ENCODE measurements around the gene HDAC5. TPM values are rescaled to one million over a fixed set of nuclear protein-coding genes. Genes with fewer than 3 reads are reported as not detected.
A peak's percentile ranks its signal among the peaks of the same experiment; 100 is the strongest.
"Not testable (repeated sequence)": the region's sequence is repeated elsewhere in the genome, so short reads cannot be mapped to it uniquely, and the experiment has no call there.

Gene HDAC5
- 10 to 100 TPM; 17.3 to 27.8 TPM for total RNA-seq

- Mint-ChIP-seq H3K27ac (peak within 1 kb of the TSS; percentile 95), H3K9me3 (no peaks in the 10 kb centered on the region), H3K36me3 (no peaks in the 10 kb centered on the region)
- DNase-seq (ENCODE audit: low spot score in 2 of 2) = peak; percentile 96
- peak; percentile 95 to 98 for ATAC-seq
These were observed at the start of gene HDAC5 for GRCh38 chr17:44123356-44124117. Gene HDAC5 (minus strand): TSS chr17:44123641. CDS start chr17:44117515, 6,126 bp downstream.

- Mint-ChIP-seq H3K27ac (no peak overlapping the region), H3K9me3 (no peaks in the 10 kb centered on the region), H3K36me3 (peaks cover 0 to 5% of the 10 kb centered on the region in 2 donors)
- ATAC-seq (no peak), DNase-seq (ENCODE audit: low spot score in 2 of 2) (no peak)
These were observed 48.6 kb upstream of the HDAC5 start for GRCh38 chr17:44171931-44172455.

GRCh38 chr17:44170499-44171201, 47.2 kb upstream of the HDAC5 start, which contains the start of gene ASB16:
Gene ASB16 (plus strand): TSS chr17:44170704. CDS start chr17:44170790, 86 bp downstream.
- Mint-ChIP-seq H3K36me3 (no peaks in the 10 kb centered on the region), H3K27ac (peak within 1 kb of the TSS in 1 of 2 donors; percentile 40), H3K9me3 (no peaks in the 10 kb centered on the region)
- DNase-seq (ENCODE audit: low spot score in 2 of 2) = no peak
- no peak for ATAC-seq

GRCh38 chr17:44170135-44170498, 46.7 kb upstream of the HDAC5 start:
- Mint-ChIP-seq H3K27ac (peak overlapping the region in 1 of 2 donors; percentile 40), H3K9me3 (no peaks in the 10 kb centered on the region), H3K36me3 (no peaks in the 10 kb centered on the region)
- ATAC-seq (no peak), DNase-seq (ENCODE audit: low spot score in 2 of 2) (no peak)

- DNase-seq (ENCODE audit: low spot score in 2 of 2) (no peak), ATAC-seq (no peak)
- Mint-ChIP-seq H3K9me3 (no peaks in the 10 kb centered on the region), H3K27ac (peak overlapping the region; percentile 38 to 44), H3K36me3 (no peaks in the 10 kb centered on the region)
These were observed 43.9 kb upstream of the HDAC5 start for GRCh38 chr17:44167181-44167861.

- DNase-seq (ENCODE audit: low spot score in 2 of 2) (no peak), ATAC-seq (no peak)
- H3K9me3 Mint-ChIP-seq = no peaks in the 10 kb centered on the region
- H3K27ac Mint-ChIP-seq = no peak overlapping the region
- H3K36me3 Mint-ChIP-seq = no peaks in the 10 kb centered on the region
These were observed 41.0 kb upstream of the HDAC5 start for GRCh38 chr17:44164476-44164875.

GRCh38 chr17:44159519-44160210, 36.2 kb upstream of the HDAC5 start:
- DNase-seq (ENCODE audit: low spot score in 2 of 2) (no peak), ATAC-seq (no peak)

GRCh38 chr17:44155488-44155887, 32.0 kb upstream of the HDAC5 start:
- H3K27ac Mint-ChIP-seq = peak overlapping the region in 1 of 2 donors; percentile 59
- DNase-seq (ENCODE audit: low spot score in 2 of 2) = no peak
- peaks cover 5 to 7% of the 10 kb centered on the region in 2 donors for H3K36me3 Mint-ChIP-seq
- no peaks in the 10 kb centered on the region for H3K9me3 Mint-ChIP-seq
- ATAC-seq = no peak

More at GRCh38 chr17:44159519-44160210, 36.2 kb upstream of the HDAC5 start:
- Mint-ChIP-seq H3K27ac (no peak overlapping the region), H3K9me3 (no peaks in the 10 kb centered on the region), H3K36me3 (peaks cover 0 to 7% of the 10 kb centered on the region in 2 donors)

- H3K36me3 Mint-ChIP-seq = peaks cover 10 to 17% of the 10 kb centered on the region in 2 donors
- H3K9me3 Mint-ChIP-seq = no peaks in the 10 kb centered on the region
- no peak for ATAC-seq
- peak overlapping the region in 1 of 2 donors; percentile 83 for H3K27ac Mint-ChIP-seq
- DNase-seq (ENCODE audit: low spot score in 2 of 2) = no peak
These were observed 29.4 kb upstream of the HDAC5 start for GRCh38 chr17:44152875-44153274.

- ATAC-seq = no peak
- H3K36me3 Mint-ChIP-seq = peaks cover 15 to 21% of the 10 kb centered on the region in 2 donors
- H3K9me3 Mint-ChIP-seq = no peaks in the 10 kb centered on the region
- DNase-seq (ENCODE audit: low spot score in 2 of 2) = no peak
- peak overlapping the region in 1 of 2 donors; percentile 5 for H3K27ac Mint-ChIP-seq
These were observed 26.4 kb upstream of the HDAC5 start for GRCh38 chr17:44149750-44150329.

- DNase-seq (ENCODE audit: low spot score in 2 of 2) = not testable (repeated sequence)
- H3K36me3 Mint-ChIP-seq = peaks cover 15 to 21% of the 10 kb centered on the region in 2 donors
These were observed 25.6 kb upstream of the HDAC5 start for GRCh38 chr17:44149066-44149465.

GRCh38 chr17:44147812-44148211, 24.4 kb upstream of the HDAC5 start:
- H3K9me3 Mint-ChIP-seq = no peaks in the 10 kb centered on the region
- no peak for ATAC-seq
- DNase-seq (ENCODE audit: low spot score in 2 of 2) = no peak

More at GRCh38 chr17:44149066-44149465, 25.6 kb upstream of the HDAC5 start:
- not testable (repeated sequence) for ATAC-seq, H3K9me3 Mint-ChIP-seq
- peak overlapping the region in 1 of 2 donors; percentile 24 for H3K27ac Mint-ChIP-seq

GRCh38 chr17:44146375-44147346, 23.2 kb upstream of the HDAC5 start:
- Mint-ChIP-seq H3K36me3 (peaks cover 17 to 28% of the 10 kb centered on the region in 2 donors), H3K9me3 (no peaks in the 10 kb centered on the region), H3K27ac (no peak overlapping the region)
- ATAC-seq (no peak), DNase-seq (ENCODE audit: low spot score in 2 of 2) (no peak)

More at GRCh38 chr17:44147812-44148211, 24.4 kb upstream of the HDAC5 start:
- H3K27ac Mint-ChIP-seq = peak overlapping the region in 1 of 2 donors; percentile 17
- peaks cover 11 to 21% of the 10 kb centered on the region in 2 donors for H3K36me3 Mint-ChIP-seq

- H3K36me3 Mint-ChIP-seq = peaks cover 17 to 28% of the 10 kb centered on the region in 2 donors
- H3K9me3 Mint-ChIP-seq = no peaks in the 10 kb centered on the region
- H3K27ac Mint-ChIP-seq = no peak overlapping the region
- no peak for DNase-seq (ENCODE audit: low spot score in 2 of 2)
- no peak for ATAC-seq
These were observed 21.7 kb upstream of the HDAC5 start for GRCh38 chr17:44144966-44145739.
